Hematopoietic multipotent progenitor cell treated with erythropoietin and hydrocortisone succinate and interleukin-3 and kit ligand, for 8 days (in vitro differentiated cells): Measurements from ENCODE around the gene ADAT3.

ENCODE experiments used
- DNase-seq: peaks from one replicate; pipeline ENCODE4 v3.0.0-alpha.2; 2015

The ADAT3 gene

GRCh38 chr19:1943661-1944087 lies 38.5 kb downstream of the ADAT3 start:
- no peak for DNase-seq

DNA sequence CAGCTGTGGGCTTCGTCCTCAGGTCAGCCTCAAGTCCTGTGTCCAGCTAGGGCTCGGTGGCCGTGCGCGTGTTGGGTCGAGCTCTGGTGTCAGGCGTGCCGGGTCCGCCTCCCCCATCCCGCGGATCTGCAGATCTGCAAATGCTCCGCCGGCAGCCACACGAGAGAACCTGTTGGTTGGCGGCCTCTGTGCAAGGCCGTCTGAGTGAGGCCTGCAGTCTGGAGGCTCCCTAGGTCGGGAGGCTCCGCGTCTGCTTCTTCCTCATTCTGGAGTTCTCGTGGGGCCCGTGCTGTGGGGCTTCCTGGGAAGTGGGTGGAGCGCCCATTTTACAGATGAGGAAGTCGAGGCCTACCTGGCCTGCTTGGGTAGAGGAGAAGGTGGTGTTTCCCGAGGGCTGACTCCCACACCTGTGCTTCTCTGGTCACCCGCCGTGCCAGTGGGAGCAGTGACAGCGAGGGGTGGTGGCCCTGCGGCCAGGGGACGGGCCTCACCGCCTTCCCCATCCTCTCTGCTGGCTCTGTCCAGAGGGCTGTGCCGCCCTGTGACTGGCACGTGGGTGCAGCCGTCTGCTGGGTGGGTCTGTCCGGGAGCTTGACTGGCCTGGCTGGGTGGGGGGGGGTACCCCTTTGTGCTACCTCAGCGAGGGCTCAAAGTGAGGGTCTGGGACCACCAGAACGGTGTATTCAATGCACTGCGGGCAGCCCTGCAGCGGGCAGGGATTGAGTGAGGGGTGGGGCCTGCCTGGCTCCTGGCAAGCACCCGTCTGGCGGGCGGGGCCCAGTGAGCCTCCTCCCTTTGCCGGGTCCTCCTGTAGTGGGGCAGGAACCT lies 39.1 kb downstream of the ADAT3 start:
- peak; percentile 14 for DNase-seq

- no peak for DNase-seq
These were observed 39.8 kb downstream of the ADAT3 start for GRCh38 chr19:1944916-1945561.

DNA sequence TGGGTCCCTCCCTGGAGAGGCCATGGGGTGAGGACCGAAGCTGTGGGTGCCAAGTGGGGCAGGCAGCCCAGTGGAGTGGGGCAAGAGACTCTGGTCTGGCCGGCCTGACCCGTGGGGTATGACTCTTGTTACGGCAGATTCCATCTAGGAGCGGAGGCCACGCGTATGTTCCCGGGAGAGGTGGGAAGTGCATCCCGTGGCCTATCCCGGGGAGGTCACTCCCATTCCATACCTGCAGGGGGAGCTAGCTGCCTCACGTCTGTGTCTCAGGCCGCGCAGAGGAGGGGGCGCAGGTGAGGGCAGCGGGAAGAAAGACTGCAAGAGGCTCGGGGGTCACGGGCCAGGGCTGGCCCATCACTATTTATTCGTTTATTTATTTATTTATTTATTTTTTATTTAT lies 40.7 kb downstream of the ADAT3 start:
- DNase-seq: peak; percentile 36

- no peak for DNase-seq
These were observed 42.5 kb downstream of the ADAT3 start for GRCh38 chr19:1947651-1948209.

- no peak for DNase-seq
These were observed 44.3 kb downstream of the ADAT3 start for GRCh38 chr19:1949304-1950101.

DNA sequence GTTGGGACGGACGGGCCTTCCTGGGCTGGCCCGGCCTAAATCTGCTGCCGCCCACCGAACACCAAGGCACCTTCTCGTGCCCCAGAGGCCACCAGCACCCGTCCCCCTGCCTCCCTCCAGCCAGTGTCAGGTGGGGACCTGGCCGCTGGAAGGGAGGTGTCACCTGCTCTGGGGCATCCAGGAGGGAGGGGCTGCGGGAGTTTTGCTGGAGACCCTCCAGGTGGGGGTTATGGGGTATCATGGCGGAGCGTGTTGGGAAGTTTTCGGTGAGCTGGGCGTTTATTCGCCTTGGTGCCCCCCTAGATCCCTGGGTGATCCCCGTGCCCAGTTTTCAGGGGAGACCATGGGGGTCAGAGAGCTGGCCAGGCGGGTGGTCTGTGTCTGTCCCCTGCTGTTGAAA lies 45.4 kb downstream of the ADAT3 start:
- DNase-seq: no peak

GRCh38 chr19:1952635-1953034 lies 47.4 kb downstream of the ADAT3 start:
- peak; percentile 21 for DNase-seq

DNA sequence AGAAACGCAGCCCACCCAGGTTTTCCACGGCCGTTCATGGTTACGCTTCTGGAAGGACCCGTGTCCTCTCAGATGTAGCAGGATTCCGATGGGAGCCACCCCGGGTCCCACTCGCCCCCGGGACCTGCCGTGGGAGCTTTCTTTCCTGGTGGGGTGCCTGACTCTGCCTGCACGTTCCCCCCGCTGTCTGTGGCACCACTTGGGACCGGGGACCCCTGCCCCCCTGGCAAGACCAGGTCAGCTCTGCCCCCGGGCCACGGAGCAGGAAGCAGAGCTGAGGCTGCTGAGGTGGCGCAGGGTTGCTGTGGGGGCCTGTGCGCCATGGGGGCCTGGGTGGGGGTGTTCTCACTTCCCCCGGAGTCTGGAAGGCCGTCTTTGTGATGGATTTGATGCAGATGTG lies 47.8 kb downstream of the ADAT3 start:
- DNase-seq: no peak

DNA sequence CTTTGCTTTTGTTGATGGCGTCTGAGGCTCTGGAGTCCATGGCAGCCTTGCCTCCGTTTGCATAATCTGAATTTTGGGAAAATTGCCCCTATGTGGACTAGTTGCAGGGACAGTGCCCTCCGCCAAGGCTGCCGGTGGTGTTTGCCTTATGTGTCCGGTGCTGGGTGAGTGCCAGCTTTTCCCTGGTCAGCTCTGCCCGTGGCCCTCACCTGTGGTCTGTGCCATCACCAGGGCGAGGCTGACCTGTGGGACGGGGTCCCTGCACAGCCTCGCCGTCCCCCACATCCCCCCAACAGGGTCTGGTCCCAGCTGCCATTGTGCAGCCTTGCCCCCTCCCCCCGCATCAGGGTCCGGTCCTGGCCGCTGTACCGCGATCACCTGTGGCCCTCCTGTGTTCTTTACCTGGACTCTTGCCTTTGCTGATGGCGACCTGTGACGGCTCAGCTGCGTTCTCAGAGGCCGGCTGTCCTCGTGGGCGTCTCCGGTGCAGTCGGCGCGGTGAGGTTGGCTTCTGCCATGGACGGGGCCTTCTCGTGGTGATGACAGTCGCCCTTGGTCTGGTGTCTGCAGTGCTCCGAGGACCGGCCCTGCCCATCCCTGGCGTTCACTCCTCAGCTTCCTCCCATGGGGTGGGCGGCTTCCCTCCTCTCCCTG lies 48.4 kb downstream of the ADAT3 start:
- DNase-seq: no peak

- no peak for DNase-seq
These were observed 49.3 kb downstream of the ADAT3 start for GRCh38 chr19:1954532-1954933.

DNA sequence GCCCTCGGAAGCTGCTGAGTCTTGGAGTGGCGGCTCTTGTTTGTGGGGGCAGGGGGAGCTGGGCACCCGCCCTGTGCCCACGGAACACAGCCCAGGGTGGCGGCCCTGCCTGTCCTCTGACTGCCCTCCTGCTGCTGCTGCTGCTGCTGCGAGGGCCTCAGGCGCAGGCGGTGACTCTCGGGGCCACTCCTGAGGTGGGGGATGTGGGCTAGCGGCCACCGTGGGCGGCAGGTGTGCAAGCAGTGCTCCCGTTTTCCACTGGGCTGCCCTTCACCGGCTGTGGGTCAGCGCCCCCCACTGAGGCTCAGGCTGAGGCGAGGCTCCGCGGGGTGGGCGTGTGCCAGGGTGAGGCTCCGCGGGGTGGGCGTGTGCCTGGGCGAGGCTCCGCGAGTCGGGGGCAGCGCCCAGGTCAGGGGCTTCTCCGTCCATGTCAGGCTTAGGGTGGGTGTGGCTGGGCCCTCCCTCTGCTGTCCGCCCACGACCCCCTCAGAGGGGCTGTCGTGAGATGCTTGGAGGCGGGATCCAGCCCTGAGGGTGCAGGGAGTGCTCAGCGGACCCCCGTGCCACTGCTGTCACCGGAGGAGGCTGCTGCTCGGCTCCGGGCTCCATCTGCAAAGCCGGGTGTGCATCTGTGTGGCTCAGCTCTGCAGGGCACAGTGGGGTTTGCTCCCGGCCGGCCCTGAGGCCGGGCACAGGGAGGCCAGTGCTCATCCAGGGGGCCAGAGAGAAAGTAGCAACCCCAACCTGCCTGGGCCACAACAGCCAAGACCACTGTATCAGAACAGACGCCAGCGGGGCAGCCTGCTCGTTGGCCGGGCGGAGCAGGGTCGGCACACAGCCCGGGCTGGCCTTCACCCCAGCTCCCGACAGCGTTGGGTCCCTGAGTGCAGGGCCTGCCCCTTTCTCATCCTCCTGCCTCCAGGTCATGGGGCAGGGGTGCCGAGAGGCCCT lies 50.2 kb downstream of the ADAT3 start:
- DNase-seq: no peak

DNA sequence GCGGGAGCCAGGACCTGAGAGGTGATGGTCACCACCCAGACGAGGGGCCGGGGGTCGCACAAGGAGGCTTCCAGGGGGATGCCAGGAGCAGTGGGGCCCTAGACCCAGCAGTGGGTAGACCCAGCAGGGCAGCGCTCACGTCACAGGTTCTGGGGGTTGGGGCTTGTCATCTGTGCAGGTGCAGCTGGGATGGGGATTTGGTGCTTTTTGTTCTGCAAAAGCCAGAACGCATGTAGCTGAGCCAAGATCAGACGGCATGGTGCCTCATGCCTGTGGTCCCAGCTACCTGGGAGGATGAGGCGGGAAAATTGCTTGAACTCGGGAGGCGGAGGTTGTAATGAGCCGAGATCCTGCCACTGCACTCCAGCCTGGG lies 50.9 kb downstream of the ADAT3 start:
- DNase-seq: no peak

DNA sequence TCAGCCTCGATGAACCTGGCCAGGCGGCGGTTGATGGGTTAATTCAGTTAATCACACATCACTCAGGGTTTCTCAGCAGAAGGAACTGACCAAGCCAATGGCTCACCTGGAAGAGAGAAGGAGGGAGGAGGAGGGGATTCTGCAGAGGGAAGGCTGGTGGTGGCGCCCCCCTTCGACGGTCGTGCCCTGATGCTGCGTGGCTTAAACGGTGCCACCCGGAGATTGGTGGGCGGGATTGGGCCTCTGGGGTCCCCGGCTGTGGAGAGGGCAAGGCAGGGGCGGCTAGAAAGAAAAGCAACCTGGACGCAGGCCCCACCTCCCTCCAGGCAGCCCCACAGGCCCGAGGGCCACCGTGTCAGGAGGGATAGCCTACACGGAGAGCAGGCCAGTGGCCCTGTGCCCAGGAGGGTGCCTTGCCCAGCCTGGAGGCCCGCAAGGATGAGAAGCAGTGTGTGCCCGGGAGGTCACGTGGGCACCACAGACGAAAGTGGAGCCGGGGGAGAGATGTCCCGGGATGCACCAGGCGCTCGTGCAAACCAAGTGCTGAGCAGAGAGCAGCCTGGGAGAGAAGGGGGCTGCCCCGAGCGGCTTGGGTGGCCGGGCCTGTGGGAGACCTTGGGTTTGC lies 51.8 kb downstream of the ADAT3 start:
- no peak for DNase-seq

DNA sequence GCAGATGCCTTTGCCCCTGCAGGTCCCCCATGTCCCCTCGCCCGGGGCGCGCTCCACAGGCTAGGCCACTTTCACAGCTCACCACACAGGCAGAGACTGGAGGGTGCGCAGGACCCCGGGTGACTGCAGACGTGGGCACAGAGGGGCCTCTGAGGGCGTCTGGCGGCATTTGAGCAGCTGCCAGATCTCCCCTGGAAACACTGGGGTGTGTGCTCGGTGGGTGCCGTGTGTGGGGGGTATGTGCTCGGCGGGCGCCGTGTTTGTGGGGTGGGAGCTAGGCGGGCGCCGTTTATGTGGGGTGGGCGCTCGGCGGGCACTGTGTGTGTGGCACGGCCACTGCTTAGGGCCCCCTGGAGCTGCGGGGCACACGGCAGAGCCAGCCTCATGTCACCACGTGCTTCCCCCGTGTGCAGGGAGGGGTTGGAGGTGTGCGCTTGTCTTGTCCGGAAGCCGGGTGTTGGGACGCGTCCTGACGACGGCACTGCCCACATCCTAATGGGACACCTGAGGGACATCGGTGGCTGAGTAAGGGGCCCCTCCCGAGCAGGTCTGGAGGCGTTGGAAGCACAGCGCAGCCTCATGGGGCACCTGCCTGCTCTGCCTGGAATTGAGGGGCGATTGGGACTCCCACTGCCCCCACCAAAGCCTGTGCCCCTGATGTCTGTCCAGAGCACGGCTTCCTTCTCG lies 52.5 kb downstream of the ADAT3 start:
- no peak for DNase-seq

GRCh38 chr19:1959928-1960589 lies 54.9 kb downstream of the ADAT3 start:
- no peak for DNase-seq

- no peak for DNase-seq
These were observed 56.0 kb downstream of the ADAT3 start for GRCh38 chr19:1961000-1961883.

DNA sequence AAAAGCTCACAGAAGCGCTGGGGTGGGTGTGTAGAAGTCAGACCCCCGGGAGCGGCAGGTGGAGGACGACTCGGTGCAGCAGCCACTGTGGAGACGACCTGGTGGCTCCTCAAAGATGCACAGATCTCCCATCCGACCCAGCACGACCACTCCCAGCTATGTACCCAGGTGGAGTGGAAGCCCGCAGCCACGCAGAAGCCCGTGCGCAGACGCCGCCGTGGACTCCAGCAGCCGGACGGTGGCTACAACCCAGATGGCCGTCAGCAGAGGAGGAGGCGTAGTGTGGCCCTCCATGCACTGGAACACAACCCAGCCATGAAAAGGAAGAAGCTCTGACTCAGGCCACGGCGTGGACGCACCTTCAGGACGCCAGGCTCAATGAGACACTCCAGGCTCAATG lies 57.5 kb downstream of the ADAT3 start:
- no peak for DNase-seq
